HG03521 (cell line): ENCODE results near the gene ZNF581.
A peak's percentile ranks its signal among the peaks of the same experiment; 100 is the strongest.

Experiments
- ATAC-seq: cut with Tn5 transposase; IDR thresholded peaks from one replicate; pipeline ENCODE4 v1.9.1; 2021; ENCODE audit warnings: mild to moderate bottlenecking, moderate library complexity; ENCODE audit not compliant: unreplicated experiment

ZNF581 gene

DNA sequence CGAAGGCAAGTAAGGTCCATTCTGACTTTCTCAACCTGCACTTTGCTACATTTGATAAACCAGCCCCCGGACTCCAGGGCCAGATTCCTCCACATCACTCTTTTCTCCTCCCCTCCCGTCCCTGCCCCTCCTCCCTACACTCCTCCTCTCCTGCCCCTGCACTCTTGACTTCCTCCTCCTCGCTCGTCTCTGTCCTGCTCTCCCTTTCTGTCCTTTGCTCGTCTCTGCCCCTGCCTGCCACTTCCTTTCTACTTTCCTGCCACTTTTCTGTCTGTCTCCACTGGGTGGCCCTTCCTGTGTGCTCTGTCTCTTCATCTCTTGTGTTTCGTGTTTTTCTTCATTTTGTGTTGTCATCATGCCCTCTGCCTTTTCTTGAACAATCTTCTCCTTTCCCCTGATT is 18.4 kb downstream of the ZNF581 start:
- no peak for ATAC-seq

DNA sequence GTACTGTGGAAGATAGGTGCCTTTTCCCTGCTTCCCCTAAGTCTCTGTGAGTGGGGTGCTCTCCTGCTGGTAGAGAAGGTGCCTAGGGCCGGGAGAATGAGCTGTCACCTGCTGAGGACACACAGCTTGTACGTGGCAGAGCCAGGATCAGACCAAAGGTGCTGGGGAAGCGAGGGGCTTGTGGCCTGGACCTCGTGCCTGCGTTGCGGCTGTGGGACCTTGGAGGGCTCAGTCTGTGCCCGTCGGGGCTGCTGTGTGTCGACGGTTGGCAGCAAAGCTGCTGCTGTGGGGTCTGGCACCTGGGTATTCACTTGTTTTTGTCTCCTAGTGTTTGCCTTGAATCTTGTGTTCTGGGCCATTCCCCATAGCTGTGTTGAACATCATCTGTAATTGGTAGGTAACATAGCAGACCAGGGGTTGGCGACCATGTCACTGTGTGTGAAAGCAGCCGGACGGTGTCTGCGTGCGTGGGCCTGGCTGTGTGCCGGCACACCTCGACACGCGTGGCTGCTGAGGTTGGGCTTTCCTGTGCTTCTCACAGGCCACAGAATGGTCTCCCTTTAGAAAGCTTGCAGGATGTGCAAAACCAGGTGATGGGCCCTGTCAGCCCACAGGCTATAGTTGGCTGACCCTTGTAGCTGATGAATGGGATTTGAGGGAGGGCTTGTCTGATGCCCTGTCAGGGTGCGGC is 20.5 kb downstream of the ZNF581 start:
- no peak for ATAC-seq

DNA sequence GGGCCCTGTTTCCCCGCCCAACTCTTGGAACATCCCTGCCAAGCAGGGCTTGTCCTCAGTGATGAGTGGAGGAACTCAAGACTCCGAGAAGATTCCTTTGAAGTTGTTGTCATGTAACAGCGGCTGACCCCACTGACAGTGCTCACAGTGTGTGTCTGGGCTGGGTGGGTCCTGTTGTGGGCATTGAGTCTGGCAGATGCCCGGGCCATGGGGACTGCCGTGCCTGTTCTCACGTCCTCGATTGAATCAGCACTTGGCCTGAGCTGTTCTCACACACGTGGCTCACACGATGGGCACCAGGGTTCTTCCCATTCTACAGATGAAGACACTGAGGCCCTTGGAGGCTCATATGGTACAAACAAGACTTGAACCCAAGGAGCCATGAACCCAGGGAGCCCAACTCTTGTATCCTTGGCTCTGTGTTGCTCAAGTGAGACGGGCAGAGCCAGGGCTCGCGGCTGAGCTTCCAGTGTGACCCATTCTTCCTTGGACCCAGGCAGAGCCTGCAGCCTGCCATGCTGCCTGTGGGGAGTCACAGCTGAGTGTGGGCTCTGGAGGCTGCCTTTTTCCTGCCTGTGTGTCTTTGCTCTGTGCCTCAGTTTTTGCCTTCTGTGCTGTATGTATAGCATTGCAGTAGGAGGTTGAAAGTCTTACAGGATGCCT is 23.0 kb downstream of the ZNF581 start:
- ATAC-seq: no peak

DNA sequence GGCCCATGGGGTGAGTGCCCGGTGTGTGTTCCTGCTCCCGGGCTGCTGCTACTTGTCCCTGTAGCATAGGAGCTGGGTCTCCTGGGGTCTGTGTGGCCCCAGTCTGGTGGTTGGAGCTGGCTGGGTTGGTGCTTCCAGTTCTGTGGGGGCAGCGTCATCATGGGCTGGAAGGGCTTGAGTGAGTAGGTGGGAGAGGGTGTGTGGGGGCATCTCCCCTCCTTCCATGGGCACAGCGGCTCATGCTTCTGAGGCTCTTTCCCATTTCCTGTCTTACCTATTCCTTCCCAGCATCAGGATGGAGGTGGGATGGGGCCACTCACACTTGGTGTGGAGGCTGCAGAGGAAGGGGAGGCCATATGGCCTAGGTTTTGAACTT is 23.5 kb downstream of the ZNF581 start:
- ATAC-seq: no peak

DNA sequence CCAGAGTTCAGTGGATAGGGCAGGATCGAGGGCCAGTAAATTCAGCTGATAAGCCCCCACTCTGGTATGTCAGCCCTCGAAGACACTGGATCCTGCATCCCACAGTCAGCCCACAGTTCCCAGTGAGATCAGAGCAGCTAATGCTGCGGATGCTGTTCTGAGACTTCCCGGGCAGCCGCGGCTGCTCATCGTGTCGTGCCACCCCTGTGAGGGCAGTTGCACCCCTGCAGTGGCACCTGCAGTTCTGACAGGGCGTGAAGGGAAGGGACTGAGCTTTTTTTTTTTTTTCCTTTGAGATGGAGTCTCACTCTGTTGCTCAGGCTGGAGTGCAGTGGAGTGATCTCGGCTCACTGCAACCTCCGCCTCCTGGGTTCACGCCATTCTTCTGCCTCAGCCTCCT is 24.1 kb downstream of the ZNF581 start:
- ATAC-seq: no peak

DNA sequence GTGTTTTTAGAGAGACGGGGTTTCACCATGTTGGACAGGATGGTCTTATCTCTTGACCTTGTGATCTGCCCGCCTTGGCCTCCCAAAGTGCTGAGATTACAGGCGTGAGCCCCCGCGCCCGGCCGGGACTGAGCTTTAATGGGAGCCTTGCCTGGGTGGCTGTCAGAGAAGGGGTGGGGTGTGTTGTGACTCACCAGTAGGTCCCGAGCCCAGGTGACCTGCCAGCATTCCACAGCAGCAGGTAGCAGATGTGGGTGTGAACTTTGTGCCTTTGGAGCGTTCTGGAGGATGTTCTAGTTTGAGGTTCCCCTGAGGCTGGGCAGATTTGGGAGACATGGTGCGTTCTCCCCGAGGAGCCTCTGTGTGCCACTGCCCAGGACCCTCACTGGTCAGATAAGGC is 24.5 kb downstream of the ZNF581 start:
- no peak for ATAC-seq

DNA sequence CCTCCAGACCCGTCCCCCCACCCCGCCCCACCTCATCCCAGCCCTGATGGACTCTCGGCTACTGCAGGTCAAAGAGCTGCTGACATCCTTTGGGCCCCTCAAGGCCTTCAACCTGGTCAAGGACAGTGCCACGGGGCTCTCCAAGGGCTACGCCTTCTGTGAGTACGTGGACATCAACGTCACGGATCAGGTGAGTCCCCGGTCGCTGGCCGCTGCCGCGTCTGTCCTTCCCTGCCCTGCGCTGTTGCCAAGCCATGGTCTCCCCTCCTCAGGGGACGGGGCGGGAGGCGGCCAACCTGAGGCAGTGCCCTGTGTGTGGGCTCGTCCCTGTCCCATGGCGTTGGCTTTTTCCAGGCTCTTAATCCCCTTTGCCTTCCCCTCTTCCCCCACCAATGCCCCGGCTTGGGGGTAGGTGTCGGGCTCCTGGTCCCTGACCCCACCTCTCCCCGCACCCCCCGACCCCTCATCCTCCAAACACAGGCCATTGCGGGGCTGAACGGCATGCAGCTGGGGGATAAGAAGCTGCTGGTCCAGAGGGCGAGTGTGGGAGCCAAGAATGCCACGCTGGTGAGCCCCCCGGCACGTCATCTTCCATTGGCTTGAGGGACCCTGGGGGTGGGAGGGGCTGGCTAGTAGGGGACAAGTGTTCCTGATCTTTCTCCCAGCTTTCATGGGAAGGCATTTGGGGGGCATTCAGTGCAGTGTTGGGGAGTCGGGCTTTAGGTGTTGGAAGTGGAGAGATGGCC is 25.3 kb downstream of the ZNF581 start:
- ATAC-seq: no peak

DNA sequence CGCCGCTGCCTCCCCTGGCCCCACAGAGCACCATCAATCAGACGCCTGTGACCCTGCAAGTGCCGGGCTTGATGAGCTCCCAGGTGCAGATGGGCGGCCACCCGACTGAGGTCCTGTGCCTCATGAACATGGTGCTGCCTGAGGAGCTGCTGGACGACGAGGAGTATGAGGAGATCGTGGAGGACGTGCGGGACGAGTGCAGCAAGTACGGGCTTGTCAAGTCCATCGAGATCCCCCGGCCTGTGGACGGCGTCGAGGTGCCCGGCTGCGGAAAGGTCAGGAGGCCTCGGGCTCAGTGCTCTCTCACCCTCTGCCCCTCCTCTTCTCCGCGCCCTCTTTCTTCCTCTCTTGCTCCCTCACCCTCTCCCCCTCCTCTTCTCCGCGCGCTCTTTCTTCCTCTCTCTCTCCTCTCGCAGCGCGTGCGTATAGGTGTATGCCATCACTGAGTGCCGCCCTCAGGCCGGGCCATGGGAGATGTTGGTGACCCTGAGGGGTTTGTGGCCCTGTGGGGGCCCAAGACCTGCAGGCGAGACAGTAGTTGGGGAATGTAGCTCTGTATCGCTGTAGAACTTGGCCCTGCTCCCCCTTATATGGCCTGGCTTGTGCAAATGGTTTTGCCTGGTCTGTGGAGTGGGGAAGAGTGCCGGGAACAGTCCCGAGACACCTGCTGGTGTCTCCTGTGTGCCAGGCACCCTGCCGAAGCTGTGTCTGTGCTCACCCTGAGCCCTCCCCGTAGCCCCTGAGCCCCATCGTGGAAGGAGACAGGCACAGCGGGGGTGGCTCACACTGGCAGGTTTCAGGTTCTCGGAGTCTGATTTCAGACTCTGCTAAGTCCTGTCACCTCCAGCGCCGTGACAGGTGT is 26.2 kb downstream of the ZNF581 start:
- ATAC-seq: no peak

DNA sequence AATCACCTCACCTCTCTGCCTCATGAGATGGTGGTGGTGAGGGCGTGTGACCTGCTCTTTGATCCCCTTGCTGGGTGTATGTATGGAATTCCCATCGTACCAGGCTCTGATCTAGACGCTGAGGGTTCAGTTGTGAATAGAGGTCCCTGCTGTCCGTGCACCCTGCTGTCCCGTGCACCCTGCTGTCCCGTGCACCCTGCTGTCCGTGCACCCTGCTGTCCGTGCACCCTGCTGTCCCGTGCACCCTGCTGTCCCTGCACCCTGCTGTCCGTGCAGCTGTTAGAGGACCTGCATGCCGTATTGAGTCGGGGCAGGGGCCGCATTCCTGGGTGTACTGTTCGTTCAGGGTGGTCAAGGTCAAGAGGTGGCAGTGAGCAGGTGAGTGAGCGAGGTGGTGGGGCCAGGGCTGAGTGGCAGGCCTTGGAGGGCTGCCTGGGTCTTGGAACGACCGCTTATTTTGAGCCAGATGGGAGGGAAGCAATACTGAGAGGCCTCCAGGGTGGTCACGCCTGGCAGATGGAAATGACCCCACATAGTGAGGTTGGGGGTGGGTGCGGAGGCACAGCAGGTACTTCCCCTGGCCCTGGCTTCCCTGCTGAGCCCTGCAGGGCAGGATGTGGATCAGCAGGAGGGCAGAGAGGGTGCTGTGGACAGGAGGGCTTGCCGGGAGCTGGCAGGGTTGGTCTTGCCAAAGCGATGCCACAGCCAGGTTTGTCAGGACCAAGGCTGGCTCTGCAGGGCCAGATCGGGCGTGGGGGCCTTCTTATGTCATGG is 27.0 kb downstream of the ZNF581 start:
- ATAC-seq: no peak

DNA sequence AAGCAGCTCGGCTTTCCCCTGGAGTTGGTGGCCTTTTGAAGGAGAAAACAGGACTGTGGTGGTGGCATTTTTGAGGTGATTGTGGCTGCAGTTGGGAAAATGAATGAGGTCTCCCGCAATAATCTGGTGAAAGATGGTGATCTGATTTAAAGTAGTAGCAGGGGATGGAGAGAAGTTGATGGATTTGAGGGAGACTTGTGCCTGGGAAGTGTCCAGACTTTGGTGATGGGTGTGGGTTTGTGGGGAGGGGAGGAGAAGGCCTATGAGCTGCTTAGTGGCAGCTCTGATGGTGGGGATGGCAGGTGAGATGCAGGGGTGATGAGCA is 27.6 kb downstream of the ZNF581 start:
- no peak for ATAC-seq

DNA sequence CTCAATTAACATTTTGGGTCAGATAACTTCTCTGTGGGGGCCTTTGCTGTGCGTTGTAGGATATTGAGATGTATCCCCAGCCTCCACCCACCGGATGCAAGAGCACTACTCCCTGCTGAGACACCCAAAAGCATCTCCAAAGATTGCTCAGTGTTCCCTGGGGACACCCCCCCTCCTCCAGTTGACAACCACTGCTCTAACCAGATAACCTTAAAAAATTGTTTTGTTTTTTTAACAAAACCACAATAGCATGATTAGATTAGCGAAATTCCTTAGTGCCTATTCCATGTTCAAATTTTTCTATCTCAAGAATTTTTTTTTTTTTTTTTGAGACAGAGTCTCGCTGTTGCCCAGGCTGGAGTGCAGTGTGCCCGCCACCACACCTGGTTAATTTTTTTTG is 29.0 kb downstream of the ZNF581 start:
- ATAC-seq: no peak

DNA sequence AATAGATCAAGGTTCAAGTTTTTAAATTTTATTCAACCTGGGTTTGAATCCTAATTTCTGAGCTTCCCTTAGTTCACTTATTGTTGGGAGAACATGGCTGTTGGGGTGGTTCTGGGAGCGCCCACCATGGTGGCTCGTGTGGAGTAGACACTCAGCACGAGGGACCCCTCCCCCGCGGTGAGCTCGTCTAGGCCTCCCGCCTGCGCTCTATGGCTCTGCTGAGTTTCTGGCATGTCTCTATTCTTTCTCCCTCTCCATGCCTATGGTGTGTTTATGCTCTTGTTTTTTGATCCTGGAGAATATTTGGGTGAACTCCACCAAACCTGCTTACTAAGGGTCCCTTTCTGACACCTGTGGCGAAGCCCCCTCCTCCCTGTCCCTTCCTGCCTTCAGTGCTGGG is 30.0 kb downstream of the ZNF581 start:
- ATAC-seq: no peak

DNA sequence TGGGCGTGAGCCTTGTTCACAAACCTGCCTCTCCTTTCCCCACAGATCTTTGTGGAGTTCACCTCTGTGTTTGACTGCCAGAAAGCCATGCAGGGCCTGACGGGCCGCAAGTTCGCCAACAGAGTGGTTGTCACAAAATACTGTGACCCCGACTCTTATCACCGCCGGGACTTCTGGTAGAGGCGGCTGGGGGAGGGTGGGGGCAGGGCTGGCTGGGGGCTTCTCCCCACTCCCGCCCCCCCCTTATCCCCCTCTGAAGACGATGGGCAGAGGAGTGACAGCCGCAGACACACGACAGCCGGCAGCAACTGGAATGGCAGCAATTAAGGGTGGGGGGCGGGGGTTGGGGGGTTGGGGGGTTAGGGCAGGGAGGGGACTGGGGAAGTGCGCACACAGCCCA is 30.4 kb downstream of the ZNF581 start:
- no peak for ATAC-seq

DNA sequence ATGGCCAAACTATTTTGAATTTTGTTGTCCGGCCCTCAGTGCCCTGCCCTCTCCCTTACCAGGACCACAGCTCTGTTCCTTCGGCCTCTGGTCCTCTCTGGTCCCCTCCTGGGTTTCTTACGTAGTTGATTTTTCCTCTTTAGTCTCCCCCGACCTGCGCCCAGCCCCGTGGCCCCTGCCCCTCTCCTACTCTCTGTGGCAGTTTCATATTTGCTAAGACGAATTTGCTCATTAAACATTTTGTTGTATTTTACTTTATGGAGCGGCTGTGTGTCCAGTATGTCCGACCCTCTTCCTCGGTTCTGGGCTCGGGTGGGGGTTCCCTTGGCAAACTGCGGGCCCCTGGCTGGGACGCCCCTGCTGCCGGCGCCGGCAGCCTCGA is 31.0 kb downstream of the ZNF581 start:
- ATAC-seq: no peak

DNA sequence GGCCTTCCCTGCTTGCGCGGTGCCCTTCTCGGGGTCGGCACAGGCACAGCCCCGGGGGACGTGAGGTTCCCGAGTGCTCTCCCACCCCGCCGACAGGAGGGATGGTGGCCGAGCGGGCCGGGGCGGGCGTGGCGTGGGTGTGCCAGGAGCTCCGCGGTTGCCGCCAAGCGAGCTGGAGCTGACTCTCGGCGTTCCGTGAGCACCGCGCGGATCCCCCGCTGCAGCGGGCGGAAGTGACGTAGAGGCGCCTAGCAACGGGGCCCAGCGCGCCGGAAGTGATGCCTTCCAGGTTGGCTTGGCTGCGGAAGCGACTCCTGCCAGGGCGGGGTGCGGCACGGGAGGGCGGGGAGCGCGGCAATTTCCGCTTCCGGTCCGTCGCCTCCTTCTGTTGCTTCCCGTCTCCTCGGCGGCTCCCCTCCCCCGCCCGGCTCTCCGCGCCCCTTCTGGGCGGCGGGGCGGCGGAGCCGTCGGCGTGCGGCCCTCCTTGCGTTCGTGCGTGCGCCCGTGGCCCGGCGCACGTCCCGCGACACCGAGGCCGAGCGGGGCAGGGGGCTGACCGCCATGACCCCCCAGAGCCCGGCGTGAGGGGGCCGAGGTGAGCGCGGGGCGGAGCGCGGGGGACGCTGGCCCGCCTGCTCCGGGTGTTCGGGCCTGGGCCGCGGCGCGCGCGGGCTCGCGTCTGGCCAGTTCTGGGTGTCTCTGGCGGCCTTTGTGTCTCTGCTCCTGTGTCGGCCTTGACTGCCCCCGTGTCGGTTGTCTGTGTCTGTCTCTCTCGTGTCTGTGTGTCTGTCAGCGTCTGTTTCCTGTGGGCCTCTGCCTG is 31.6 kb downstream of the ZNF581 start, which contains the start of gene EPN1:
TSS of gene EPN1 (plus strand) at position 386 of the 820 bp plus-strand sequence. CDS start 3,402 bp downstream, outside the sequence.
- ATAC-seq: peak; percentile 65

DNA sequence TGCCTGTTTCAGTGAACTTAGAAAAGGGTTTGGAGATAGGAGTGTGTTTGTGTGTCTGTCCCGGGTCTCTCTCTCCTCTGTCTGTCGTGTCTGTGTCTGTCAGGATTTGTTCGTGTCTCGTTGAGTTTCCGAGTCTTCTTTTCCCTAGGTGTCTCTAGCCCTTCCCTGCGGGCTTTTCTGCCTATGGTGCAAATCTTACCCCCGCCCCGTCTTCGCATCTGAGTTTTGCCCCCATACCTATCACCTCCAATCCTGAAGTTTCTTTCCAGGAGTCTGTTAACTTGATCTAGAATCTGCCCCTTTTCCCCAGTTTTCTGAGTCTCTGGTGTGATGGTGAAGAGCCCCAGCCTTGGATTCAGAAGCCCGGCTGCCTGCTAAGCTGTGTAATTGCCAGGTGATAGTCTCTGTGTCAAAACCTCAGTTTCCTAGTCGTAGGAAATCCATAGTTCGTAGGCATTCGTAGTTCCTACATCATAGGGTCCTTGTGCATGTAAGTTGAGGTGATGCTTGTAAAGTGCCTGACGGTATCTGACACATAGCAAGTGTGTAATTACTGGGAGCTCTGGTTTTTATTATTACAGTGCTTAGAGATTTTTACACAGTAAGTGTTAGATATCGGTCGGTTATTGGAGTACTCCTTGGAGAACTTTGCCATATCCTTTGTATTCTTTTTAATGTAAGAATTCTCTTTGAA is 32.4 kb downstream of the ZNF581 start:
- ATAC-seq: no peak

DNA sequence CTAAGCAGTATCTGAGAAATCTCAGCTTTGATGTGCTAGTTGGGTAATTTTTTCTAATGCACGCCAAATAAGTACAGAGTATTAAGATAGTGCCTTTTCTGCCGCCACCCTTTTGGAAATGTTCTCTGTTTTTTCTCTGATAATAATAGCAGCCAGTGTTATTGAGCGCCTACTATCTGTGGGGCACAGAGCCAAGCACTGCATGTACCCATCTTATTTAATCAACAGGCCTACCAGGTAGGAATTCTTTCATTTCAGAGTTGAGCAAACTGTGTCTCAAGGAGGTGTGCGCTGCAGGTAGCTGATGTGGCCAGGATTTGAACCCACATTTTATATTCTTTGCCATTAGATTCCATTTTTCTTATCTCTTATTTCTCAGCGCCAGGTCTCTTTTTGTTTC is 32.9 kb downstream of the ZNF581 start:
- no peak for ATAC-seq

DNA sequence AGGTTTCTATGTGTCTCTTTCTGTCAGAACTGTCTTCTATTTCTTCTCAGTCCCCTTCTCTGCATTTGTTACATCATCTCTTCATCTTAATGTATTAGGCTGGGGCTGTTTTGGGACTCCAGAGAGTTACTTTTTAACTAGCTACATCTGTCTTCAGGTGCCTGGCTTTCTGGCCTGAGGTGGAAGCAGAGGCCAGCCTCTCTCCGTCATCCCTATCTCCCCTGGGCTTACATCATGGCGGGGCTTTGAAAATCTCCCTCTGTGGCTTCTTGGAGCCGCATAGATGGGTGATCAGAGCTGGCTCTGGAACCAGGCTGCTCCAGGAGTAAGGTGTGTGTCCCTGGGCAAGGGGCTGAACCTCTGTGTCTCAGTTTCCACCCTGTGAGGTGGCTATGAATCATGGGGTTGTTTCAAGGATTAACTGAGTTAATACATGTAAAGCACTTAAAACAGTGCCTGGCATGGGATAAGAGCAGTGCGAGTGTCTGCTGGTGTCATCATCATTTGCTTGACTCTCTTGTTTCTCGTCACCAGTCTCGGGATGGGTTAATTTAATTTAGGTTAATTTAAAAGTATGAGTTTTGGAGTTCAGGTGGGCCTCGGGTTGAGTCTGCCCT is 33.5 kb downstream of the ZNF581 start:
- no peak for ATAC-seq

DNA sequence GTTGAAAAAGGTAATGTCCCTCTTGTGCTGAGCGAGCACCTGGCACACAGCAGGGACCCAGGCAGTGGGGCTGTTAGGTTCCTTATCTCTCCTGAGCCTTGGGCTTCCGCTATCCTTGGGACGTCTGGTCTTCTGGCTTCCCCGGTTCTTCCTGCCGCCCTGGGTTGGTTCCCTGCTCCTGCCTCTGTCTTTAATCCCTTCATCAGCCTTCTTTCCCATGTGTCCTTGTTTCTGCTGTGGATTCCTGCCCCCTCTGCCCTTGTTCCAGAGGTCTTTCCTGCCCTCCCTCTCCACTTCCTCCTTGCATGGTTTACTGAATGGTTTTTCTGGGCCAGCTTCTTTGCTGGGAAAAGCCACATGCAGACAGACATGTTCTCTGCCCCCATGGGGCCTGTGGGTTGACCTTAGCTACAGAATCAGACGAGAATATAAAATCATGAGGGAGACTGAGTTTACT is 34.2 kb downstream of the ZNF581 start:
- no peak for ATAC-seq
